H9 (cell line): Measurements from ENCODE around the gene RTN4R. TPM values are rescaled to one million over a fixed set of nuclear protein-coding genes. Genes with fewer than 3 reads are reported as not detected.

Source experiments
- DNase-seq: peaks from one replicate; pipeline ENCODE4 v3.0.0-alpha.2; 2017
- H2AFZ ChIP-seq: one replicate; pipeline ENCODE4 v1.6.1; 2013; ENCODE audit warnings: mild to moderate bottlenecking, low read length, control low read depth, moderate library complexity
- H2AK5ac ChIP-seq: 2 replicates; pipeline ENCODE4 v1.6.1; 2013; ENCODE audit warnings: low read length, control low read depth, mixed read lengths; ENCODE audit not compliant: insufficient read length
- H2BK120ac ChIP-seq: one replicate; pipeline ENCODE4 v1.6.1; 2013; ENCODE audit warnings: low read depth, mild to moderate bottlenecking, low read length, control low read depth, inconsistent platforms; ENCODE audit not compliant: poor library complexity, severe bottlenecking
- H2BK12ac ChIP-seq: 2 replicates; pipeline ENCODE4 v1.6.1; 2013; ENCODE audit warnings: low read length, control low read depth, mixed read lengths, low read depth; ENCODE audit not compliant: insufficient read length
- H2BK15ac ChIP-seq: 2 replicates; pipeline ENCODE4 v1.6.1; 2013; ENCODE audit warnings: low read depth, low read length, control low read depth
- H2BK20ac ChIP-seq: one replicate; pipeline ENCODE4 v1.6.1; 2013; ENCODE audit warnings: low read depth, mild to moderate bottlenecking, low read length, control low read depth, inconsistent platforms; ENCODE audit not compliant: poor library complexity, severe bottlenecking
- H2BK5ac ChIP-seq: 2 replicates; pipeline ENCODE4 v1.6.1; 2013; ENCODE audit warnings: low read length, control low read depth, mixed read lengths; ENCODE audit not compliant: insufficient read length
- H3K14ac ChIP-seq: 2 replicates; pipeline ENCODE4 v1.6.1; 2013; ENCODE audit warnings: low read length, control low read depth; ENCODE audit not compliant: insufficient read depth
- H3K18ac ChIP-seq: 2 replicates; pipeline ENCODE4 v1.6.1; 2013; ENCODE audit warnings: low read depth, mild to moderate bottlenecking, mixed read lengths, low read length, control low read depth; ENCODE audit not compliant: insufficient read length
- H3K23ac ChIP-seq: 2 replicates; pipeline ENCODE4 v1.6.1; 2013; ENCODE audit warnings: low read length, control low read depth, mixed read lengths, low read depth; ENCODE audit not compliant: insufficient read length
- H3K23me2 ChIP-seq: 2 replicates; pipeline ENCODE4 v1.6.1; 2013; ENCODE audit warnings: low read depth, mild to moderate bottlenecking, mixed read lengths, low read length, control low read depth; ENCODE audit not compliant: insufficient read length, poor library complexity, severe bottlenecking
- H3K27ac ChIP-seq: 2 replicates; pipeline ENCODE4 v1.5.1; 2013; ENCODE audit warnings: low read length, control low read depth, mixed read lengths, low read depth; ENCODE audit not compliant: insufficient read length
- H3K27me3 ChIP-seq: 2 replicates; pipeline ENCODE4 v1.6.1; 2013; ENCODE audit warnings: low read length, control low read depth, inconsistent platforms; ENCODE audit not compliant: insufficient read depth
- H3K4ac ChIP-seq: 2 replicates; pipeline ENCODE4 v1.6.1; 2013; ENCODE audit warnings: low read depth, mild to moderate bottlenecking, control low read depth, inconsistent platforms, low read length, moderate library complexity
- H3K4me1 ChIP-seq: 2 replicates; pipeline ENCODE4 v1.6.1; 2013; ENCODE audit warnings: low read length, control low read depth, inconsistent platforms; ENCODE audit not compliant: insufficient read depth
- H3K4me2 ChIP-seq: 2 replicates; pipeline ENCODE4 v1.6.1; 2013; ENCODE audit warnings: low read length, control low read depth, mixed read lengths; ENCODE audit not compliant: insufficient read length, insufficient read depth
- H3K56ac ChIP-seq: 2 replicates; pipeline ENCODE4 v1.6.1; 2013; ENCODE audit warnings: low read depth, mild to moderate bottlenecking, mixed read lengths, low read length, control low read depth; ENCODE audit not compliant: insufficient read length
- H3K79me1 ChIP-seq: 2 replicates; pipeline ENCODE4 v1.6.1; 2013; ENCODE audit warnings: low read depth, mild to moderate bottlenecking, moderate library complexity, low read length, control low read depth, inconsistent platforms; ENCODE audit not compliant: insufficient read depth, poor library complexity, severe bottlenecking
- H3K79me2 ChIP-seq: 2 replicates; pipeline ENCODE4 v1.6.1; 2013; ENCODE audit warnings: low read length, control low read depth, inconsistent platforms; ENCODE audit not compliant: insufficient read depth
- H3K9ac ChIP-seq: 2 replicates; pipeline ENCODE4 v1.6.1; 2013; ENCODE audit warnings: low read length, control low read depth, mixed read lengths; ENCODE audit not compliant: insufficient read length; ENCODE audit errors: extremely low read depth
- H3K9me3 ChIP-seq: one replicate; pipeline ENCODE4 v1.6.1; 2013; ENCODE audit warnings: low read depth, low read length, inconsistent platforms; ENCODE audit not compliant: control insufficient read depth
- H3T11ph ChIP-seq: one replicate; pipeline ENCODE4 v1.6.1; 2013; ENCODE audit warnings: mild to moderate bottlenecking, low read length, control low read depth, inconsistent platforms
- H4K20me1 ChIP-seq: one replicate; pipeline ENCODE4 v1.6.1; 2013; ENCODE audit not compliant: control insufficient read depth, insufficient read length, insufficient read depth
- H4K5ac ChIP-seq: 2 replicates; pipeline ENCODE4 v1.6.1; 2013; ENCODE audit warnings: low read depth, mild to moderate bottlenecking, mixed read lengths, low read length, control low read depth; ENCODE audit not compliant: insufficient read length
- H4K8ac ChIP-seq: replicated peaks from 2 replicates; pipeline ENCODE4 v1.6.1; 2013; ENCODE audit warnings: low read length, control low read depth, mixed read lengths, low read depth; ENCODE audit not compliant: insufficient read length
- H4K91ac ChIP-seq: 2 replicates; pipeline ENCODE4 v1.6.1; 2013; ENCODE audit warnings: low read depth, mild to moderate bottlenecking, moderate library complexity, mixed read lengths, low read length, control low read depth; ENCODE audit not compliant: insufficient read length
- H3K27ac Mint-ChIP-seq, 3 experiments: 2 replicates in 2 of 3; 3 replicates in 1 of 3; pipeline ENCODE4 v1.8.0; 2020 to 2021; ENCODE audit warnings: mixed read lengths in 3 of 3, mild to moderate bottlenecking in 1 of 3, moderate library complexity in 1 of 3
- H3K27me3 Mint-ChIP-seq: 2 replicates; pipeline ENCODE4 v1.8.0; 2021; ENCODE audit warnings: low read depth, mild to moderate bottlenecking, moderate library complexity, mixed read lengths
- H3K36me3 Mint-ChIP-seq, 3 experiments: 2 replicates in 2 of 3; 3 replicates in 1 of 3; pipeline ENCODE4 v1.8.0; 2020 to 2021; ENCODE audit warnings: low read depth in 3 of 3, mixed read lengths in 3 of 3; ENCODE audit not compliant: insufficient read depth in 1 of 3
- H3K4me1 Mint-ChIP-seq, 2 experiments: 2 replicates each; pipeline ENCODE4 v1.8.0; 2020; ENCODE audit warnings: mixed read lengths in 2 of 2
- H3K4me3 Mint-ChIP-seq, 2 experiments: 2 replicates in 1 of 2; 3 replicates in 1 of 2; pipeline ENCODE4 v1.8.0; 2020 to 2021; ENCODE audit warnings: mild to moderate bottlenecking in 2 of 2, mixed read lengths in 2 of 2, moderate library complexity in 1 of 2
- H3K9me3 Mint-ChIP-seq, 2 experiments: 2 replicates in 1 of 2; 3 replicates in 1 of 2; pipeline ENCODE4 v1.8.0; 2020; ENCODE audit warnings: mild to moderate bottlenecking in 2 of 2, mixed read lengths in 2 of 2, moderate library complexity in 1 of 2
- CTCF ChIP-seq: fragments of 200-600 bp; sonication (generic); conservative IDR thresholded peaks from 3 replicates; pipeline ENCODE4 v1.8.0; 2021; ENCODE audit warnings: antibody characterized with exemption, mild to moderate bottlenecking
- WGBS: extraction: QIAGEN DNeasy Blood & Tissue Kit; methylation state at CpG from one replicate; pipeline ENCODE4 v1.1.7; 2013; ENCODE audit warnings: missing lambda C conversion rate, low lambda C conversion rate, mixed read lengths; ENCODE audit not compliant: insufficient read length; ENCODE audit errors: extremely low coverage; 5-methylcytosine and 5-hydroxymethylcytosine counted together
- total RNA-seq: library from RNA; stranded (reverse); gene quantifications from 2 replicates; pipeline ENCODE4 v1.2.1, GENCODE V29; 2021

RTN4R gene
- total RNA-seq, 1 experiment from 2014 or later = 19.0 TPM

DNA sequence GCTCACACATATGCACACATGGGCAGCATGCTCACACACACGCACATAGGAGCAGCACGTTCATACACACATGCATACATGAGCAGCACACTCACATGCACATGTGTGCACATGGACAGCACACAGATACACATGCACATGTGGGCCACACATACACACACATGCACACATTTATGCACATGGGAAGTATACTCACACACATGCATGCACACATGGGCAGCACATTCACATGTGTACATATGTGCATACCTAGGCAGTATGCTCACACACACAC is 42.5 kb downstream of the RTN4R start:
- H2BK20ac ChIP-seq = no peak overlapping the region
- H4K8ac ChIP-seq = peak overlapping the region; percentile 7
- no peak overlapping the region for H3K14ac ChIP-seq
- no peak overlapping the region for H3K4me2 ChIP-seq
- H3K4me1 Mint-ChIP-seq = peaks cover 3 to 17% of the 10 kb centered on the region in 2 experiments
- no peak overlapping the region for H2BK12ac ChIP-seq
- no peak for TF ChIP-seq CTCF
- H3K56ac ChIP-seq = no peak overlapping the region
- H2BK15ac ChIP-seq = no peak overlapping the region
- no peak overlapping the region for H4K5ac ChIP-seq
- H2AFZ ChIP-seq = no peak overlapping the region
- H2BK120ac ChIP-seq = no peak overlapping the region
- H3K9me3 ChIP-seq = no peaks in the 10 kb centered on the region
- H3K9ac ChIP-seq = no peak overlapping the region
- no peak overlapping the region for H3K23ac ChIP-seq
- H3K27ac Mint-ChIP-seq = peak overlapping the region in 2 of 3 experiments; percentile 66 to 79; a peak in 2 of 7 replicates
- H3K36me3 Mint-ChIP-seq = peaks cover 0 to 5% (median 0%) of the 10 kb centered on the region in 3 experiments; a peak in 1 of 7 replicates
- H2AK5ac ChIP-seq = no peak overlapping the region
- WGBS = no CpG with 5 or more reads among the region's 2 CpGs
- H3K79me2 ChIP-seq = no peaks in the 10 kb centered on the region
- H3K27ac ChIP-seq = no peak overlapping the region
- no peak overlapping the region for H3K18ac ChIP-seq
- H2BK5ac ChIP-seq = no peak overlapping the region
- no peak overlapping the region for H4K91ac ChIP-seq
- no peaks in the 10 kb centered on the region for H4K20me1 ChIP-seq
- no peaks in the 10 kb centered on the region for H3K27me3 ChIP-seq
- H3K4ac ChIP-seq = no peak overlapping the region
- no peaks in the 10 kb centered on the region for H3K79me1 ChIP-seq
- no peak overlapping the region for H3K4me3 Mint-ChIP-seq
- no peak overlapping the region for H3T11ph ChIP-seq
- DNase-seq = no peak
- H3K4me1 ChIP-seq = no peaks in the 10 kb centered on the region
- peaks cover 9 to 14% of the 10 kb centered on the region in 2 experiments; a peak in 4 of 5 replicates for H3K9me3 Mint-ChIP-seq
- H3K27me3 Mint-ChIP-seq = no peaks in the 10 kb centered on the region
- no peaks in the 10 kb centered on the region for H3K23me2 ChIP-seq
